GM23248 (cell line): Measurements from ENCODE around the gene PSMC3IP.

Experiments
- EZH2 ChIP-seq: fragments of 200-600 bp; sonication (generic); IDR thresholded peaks from 2 replicates; pipeline ENCODE4 v1.6.1; 2018; ENCODE audit warnings: antibody characterized with exemption, mild to moderate bottlenecking; ENCODE audit not compliant: insufficient read depth, poor library complexity, severe bottlenecking
- EZH2phosphoT487 ChIP-seq: fragments of 200-600 bp; sonication (generic); IDR thresholded peaks from 2 replicates; pipeline ENCODE4 v1.6.1; 2018; ENCODE audit warnings: antibody characterized with exemption, moderate library complexity, mild to moderate bottlenecking, low read depth; ENCODE audit not compliant: insufficient read depth

- TF ChIP-seq EZH2phosphoT487 (no peak), EZH2 (no peak)
Observed at GRCh38 chr17:42586514-42587230, 9.1 kb upstream of the PSMC3IP start.
